ENCODE results near the gene KCTD6. TPM values are rescaled to one million over a fixed set of nuclear protein-coding genes. Genes with fewer than 3 reads are reported as not detected.

The KCTD6 gene
- total and polyA plus RNA-seq, 2 experiments from 2014 or later: 28.3 to 34.6 TPM

- TF ChIP-seq ZNF462 (CRISPR knock-in tag; IDR thresholded peaks at IDR 0.05) (no peak), ZNF331 (CRISPR knock-in tag; IDR thresholded peaks at IDR 0.05; ENCODE audit: low read depth) (no peak), CREB1 (CRISPR knock-in tag; IDR thresholded peaks at IDR 0.05; ENCODE audit: low read depth) (no peak), ETS1 (IDR thresholded peaks at IDR 0.05) (no peak), STAT1 (IDR thresholded peaks at IDR 0.05; ENCODE audit: unreplicated experiment) (no peak), EZH2phosphoT487 (IDR thresholded peaks at IDR 0.05; ENCODE audit: unreplicated experiment) (no peak), ZNF114 (CRISPR knock-in tag; IDR thresholded peaks at IDR 0.05) (no peak)
Measured at GRCh38 chr3:58540176-58540858, 48.4 kb downstream of the KCTD6 start (continued).

GRCh38 chr3:58544541-58544940, 52.6 kb downstream of the KCTD6 start:
- H3K4me2 ChIP-seq: no peak overlapping the region
- no peak for DNase-seq (ENCODE audit: low spot score)
- no peak for ATAC-seq

More at GRCh38 chr3:58544541-58544940, 52.6 kb downstream of the KCTD6 start:
- no peaks in the 10 kb centered on the region for H3F3A ChIP-seq (replicated peaks; ENCODE audit: low read depth)
- no peaks in the 10 kb centered on the region for H4K20me1 ChIP-seq (replicated peaks; ENCODE audit: insufficient read depth)
- H3K27me3 ChIP-seq (ENCODE audit: insufficient read depth): no peaks in the 10 kb centered on the region
- no peaks in the 10 kb centered on the region for H3K9me2 ChIP-seq (ENCODE audit: insufficient read depth)
- no peak overlapping the region for H3K27ac Mint-ChIP-seq
- no peak overlapping the region for H3K27ac ChIP-seq (ENCODE audit: low read depth)
- H3K9me3 Mint-ChIP-seq: peaks cover 15% of the 10 kb centered on the region
- H3K27me3 Mint-ChIP-seq (ENCODE audit: insufficient read depth, low read depth, poor library complexity): peaks cover 1% of the 10 kb centered on the region
- peaks cover 2% of the 10 kb centered on the region; the same call in 2 of the 3 replicates for H3K36me3 Mint-ChIP-seq (ENCODE audit: low read depth)
- no peak overlapping the region for H3K4me3 Mint-ChIP-seq
- H3K4me1 ChIP-seq (ENCODE audit: insufficient read depth): no peaks in the 10 kb centered on the region
- H3K4me3 ChIP-seq: no peak overlapping the region
- no peaks in the 10 kb centered on the region for H3K4me1 Mint-ChIP-seq
- no peak for TF ChIP-seq ZNF331 (CRISPR knock-in tag; IDR thresholded peaks at IDR 0.05; ENCODE audit: low read depth)
- no peak for TF ChIP-seq EZH2phosphoT487 (IDR thresholded peaks at IDR 0.05; ENCODE audit: unreplicated experiment)
- no peak for TF ChIP-seq CREB1 (CRISPR knock-in tag; IDR thresholded peaks at IDR 0.05; ENCODE audit: low read depth)
- no peak for TF ChIP-seq JUNB (IDR thresholded peaks at IDR 0.05; ENCODE audit: unreplicated experiment)
- no peak for TF ChIP-seq POLR2AphosphoS5 (IDR thresholded peaks at IDR 0.05; ENCODE audit: low read depth)
- no peak for TF ChIP-seq ETS1 (IDR thresholded peaks at IDR 0.05)
- no peaks in the 10 kb centered on the region for H3K79me2 ChIP-seq (replicated peaks; ENCODE audit: insufficient read depth)
- H2AFZ ChIP-seq: no peak overlapping the region
- H3K36me3 ChIP-seq (ENCODE audit: insufficient read depth): no peaks in the 10 kb centered on the region; the same call in 1 of the 2 replicates
